HUES6 (cell line): ENCODE results near the gene HAUS6.
"Not testable (repeated sequence)": the region's sequence is repeated elsewhere in the genome, so short reads cannot be mapped to it uniquely, and the experiment has no call there.

Experiments
- H3K27ac ChIP-seq: 2 replicates; pipeline ENCODE4 v1.7.0; 2013; ENCODE audit warnings: low read depth, mild to moderate bottlenecking, low read length, inconsistent platforms
- H3K27me3 ChIP-seq: 2 replicates; pipeline ENCODE4 v1.6.1; 2013; ENCODE audit warnings: low read length; ENCODE audit not compliant: control insufficient read depth, insufficient read depth
- H3K36me3 ChIP-seq: 2 replicates; pipeline ENCODE4 v1.6.1; 2013; ENCODE audit warnings: low read length; ENCODE audit not compliant: control insufficient read depth, insufficient read depth
- H3K4me1 ChIP-seq: 2 replicates; pipeline ENCODE4 v1.6.1; 2013; ENCODE audit warnings: low read length; ENCODE audit not compliant: control insufficient read depth, insufficient read depth
- H3K4me3 ChIP-seq: 2 replicates; pipeline ENCODE4 v1.5.1; 2013; ENCODE audit warnings: low read depth, low read length
- H3K9ac ChIP-seq: one replicate; pipeline ENCODE4 v1.6.1; 2013; ENCODE audit warnings: mild to moderate bottlenecking, low read length
- H3K9me3 ChIP-seq: 2 replicates; pipeline ENCODE4 v1.6.1; 2013; ENCODE audit warnings: low read depth, low read length; ENCODE audit not compliant: control insufficient read depth, insufficient read depth

The HAUS6 gene

DNA sequence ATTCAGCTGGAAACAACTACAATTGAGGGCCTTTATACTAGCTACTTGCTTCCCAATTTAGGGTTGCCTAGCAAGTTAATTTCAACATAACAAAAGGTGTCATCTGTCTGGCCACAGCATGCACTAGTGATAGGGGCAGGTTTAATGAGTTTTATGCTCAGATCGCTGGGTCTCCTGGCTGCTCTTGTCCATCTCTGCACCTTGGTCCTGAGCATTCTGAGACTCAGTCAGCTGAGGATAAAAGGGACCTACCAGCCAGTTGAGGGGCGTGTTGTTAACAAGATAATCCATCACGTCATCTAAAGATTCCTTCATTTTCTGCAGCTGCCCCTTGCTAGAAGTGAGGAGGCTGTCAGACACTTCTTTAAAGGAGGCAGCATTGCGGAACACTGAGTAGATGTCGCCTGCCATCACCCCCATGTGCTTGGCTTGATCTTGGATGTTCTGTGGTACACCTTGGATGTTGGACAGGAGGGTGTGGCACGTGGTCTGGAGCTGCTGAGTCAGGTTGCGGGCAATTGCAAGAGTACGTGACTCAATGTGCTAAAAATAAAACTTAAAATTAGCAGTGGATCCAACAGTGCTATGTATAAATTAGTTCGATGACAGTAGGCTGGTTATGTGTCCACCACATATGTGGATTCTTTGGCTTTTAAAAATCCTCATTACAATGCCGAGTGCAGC is 13.5 kb upstream of the HAUS6 start:
- Histone ChIP-seq H3K36me3 (peaks cover 72% of the 10 kb centered on the region), H3K4me1 (no peaks in the 10 kb centered on the region), H3K27me3 (no peaks in the 10 kb centered on the region), H3K4me3 (no peak overlapping the region), H3K9ac (no peak overlapping the region), H3K9me3 (no peaks in the 10 kb centered on the region), H3K27ac (no peak overlapping the region)

DNA sequence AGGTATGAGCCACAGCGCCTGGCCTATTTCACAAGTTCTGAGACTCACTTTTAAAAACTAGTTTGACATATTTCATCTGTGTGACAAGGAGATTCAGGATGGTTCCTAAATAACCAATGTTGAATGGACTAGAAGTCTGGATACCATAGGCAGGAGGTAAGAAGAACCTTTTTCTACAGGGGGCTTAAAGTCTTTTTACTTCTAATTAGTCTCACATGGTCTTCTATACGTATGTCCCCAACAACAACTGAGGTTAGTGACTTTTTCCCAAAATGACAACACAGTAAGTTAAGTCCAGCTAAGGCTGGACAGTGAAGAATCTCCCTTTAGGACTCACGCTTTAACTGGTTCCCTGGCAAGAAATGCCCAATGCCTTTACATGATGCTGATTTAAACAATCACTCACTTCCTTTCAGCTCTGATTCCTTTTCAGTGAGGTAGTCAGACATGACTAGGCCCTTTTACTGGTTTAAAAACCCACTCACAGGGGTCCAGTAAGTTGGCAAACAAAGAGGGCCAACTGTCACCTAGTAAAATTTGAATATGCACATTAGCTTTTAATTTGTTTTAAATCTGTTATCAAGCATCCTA is 12.1 kb upstream of the HAUS6 start:
- no peaks in the 10 kb centered on the region for H3K4me1 ChIP-seq
- H3K9ac ChIP-seq = no peak overlapping the region
- no peaks in the 10 kb centered on the region for H3K9me3 ChIP-seq
- H3K36me3 ChIP-seq = peaks cover 57% of the 10 kb centered on the region
- H3K4me3 ChIP-seq = no peak overlapping the region
- no peak overlapping the region; the same call in 1 of the 2 replicates for H3K27ac ChIP-seq
- no peaks in the 10 kb centered on the region for H3K27me3 ChIP-seq

DNA sequence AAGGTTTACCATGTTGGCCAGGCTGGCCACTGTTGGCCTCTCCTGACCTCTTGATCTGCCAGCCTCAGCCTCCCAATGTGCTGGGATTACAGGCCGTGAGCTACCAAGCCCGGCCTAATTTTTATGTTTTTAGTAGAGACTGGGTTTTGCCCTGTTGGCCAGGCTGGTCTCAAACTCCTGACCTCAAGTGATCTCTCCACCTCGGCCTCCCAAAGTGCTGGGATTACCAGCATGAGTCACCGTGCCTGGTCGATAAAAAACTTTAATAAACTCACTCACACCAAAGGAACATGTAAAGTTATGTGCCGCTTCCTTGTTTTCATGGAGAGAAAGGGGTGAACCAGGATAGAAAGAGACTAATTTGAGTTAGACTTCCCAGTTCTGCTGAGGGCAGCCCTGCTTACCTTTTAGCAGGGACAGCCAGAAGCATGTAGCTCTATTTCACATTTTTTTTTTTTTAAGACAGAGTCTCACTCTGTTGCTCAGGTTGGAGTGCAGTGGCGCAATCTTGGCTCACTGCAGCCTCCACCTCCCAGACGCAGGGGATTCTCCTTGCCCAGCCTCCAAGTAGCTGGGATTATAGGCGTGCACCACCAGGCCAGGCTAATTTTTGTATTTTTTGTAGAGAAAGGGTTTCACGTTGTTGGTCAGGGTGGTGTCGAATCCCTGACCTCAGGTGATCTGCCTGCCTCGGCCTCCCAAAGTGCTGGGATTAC is 11.4 kb upstream of the HAUS6 start:
- Histone ChIP-seq H3K9me3 (no peaks in the 10 kb centered on the region), H3K36me3 (peaks cover 51% of the 10 kb centered on the region), H3K4me3 (no peak overlapping the region), H3K27me3 (no peaks in the 10 kb centered on the region), H3K27ac (no peak overlapping the region; the same call in 1 of the 2 replicates), H3K9ac (no peak overlapping the region), H3K4me1 (no peaks in the 10 kb centered on the region)

DNA sequence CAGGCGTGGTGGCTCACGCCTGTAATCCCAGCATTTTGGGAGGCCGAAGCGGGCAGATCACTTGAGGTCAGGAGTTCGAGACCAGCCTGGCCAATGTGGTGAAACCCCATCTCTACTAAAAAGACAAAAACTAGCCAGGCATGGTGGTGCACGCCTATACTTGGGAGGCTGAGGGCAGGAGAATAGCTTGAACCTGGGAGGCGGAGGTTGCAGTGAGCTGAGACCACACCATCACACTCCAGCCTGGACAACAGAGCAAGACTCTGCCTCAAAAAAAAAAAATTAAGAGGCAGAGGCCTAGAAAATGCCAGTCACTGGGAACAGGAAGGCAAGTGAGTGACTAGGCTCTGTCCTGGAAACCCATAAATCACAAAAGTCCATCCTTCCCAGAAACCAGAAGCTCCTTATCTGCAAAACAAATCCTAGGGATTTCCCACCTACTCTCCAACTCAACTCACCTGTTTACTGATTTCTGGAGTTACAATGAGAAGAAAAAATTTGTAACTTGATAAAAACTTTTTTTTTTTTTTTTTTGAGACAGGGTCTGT is 10.4 kb upstream of the HAUS6 start:
- H3K27ac ChIP-seq, H3K27me3 ChIP-seq, H3K9ac ChIP-seq, H3K4me1 ChIP-seq, H3K9me3 ChIP-seq, H3K4me3 ChIP-seq: not testable (repeated sequence)
- peaks cover 41% of the 10 kb centered on the region for H3K36me3 ChIP-seq

DNA sequence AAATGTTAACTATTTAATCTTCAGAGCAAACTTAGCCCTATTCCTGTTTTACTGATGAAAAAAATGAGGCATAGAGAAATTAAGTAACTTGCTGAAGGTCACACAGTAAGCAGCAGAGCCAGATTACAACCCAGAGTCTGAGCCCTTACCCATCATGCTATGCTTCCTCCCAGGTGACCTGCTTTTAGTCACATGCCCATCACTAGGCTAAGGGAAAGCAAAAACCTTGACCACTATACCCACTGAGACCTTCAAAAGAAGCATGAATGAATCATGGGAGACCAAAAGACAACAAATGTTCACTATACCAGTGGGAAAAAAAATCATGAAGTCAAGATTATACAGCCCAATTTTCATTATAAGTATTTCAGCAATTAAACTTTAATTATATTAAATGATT is 5.3 kb upstream of the HAUS6 start:
- H3K4me3 ChIP-seq = no peak overlapping the region
- no peaks in the 10 kb centered on the region for H3K36me3 ChIP-seq
- no peak overlapping the region for H3K9ac ChIP-seq
- H3K4me1 ChIP-seq = peaks cover under 1% of the 10 kb centered on the region; the same call in 1 of the 2 replicates
- no peaks in the 10 kb centered on the region for H3K9me3 ChIP-seq
- no peak overlapping the region for H3K27ac ChIP-seq
- H3K27me3 ChIP-seq = no peaks in the 10 kb centered on the region

DNA sequence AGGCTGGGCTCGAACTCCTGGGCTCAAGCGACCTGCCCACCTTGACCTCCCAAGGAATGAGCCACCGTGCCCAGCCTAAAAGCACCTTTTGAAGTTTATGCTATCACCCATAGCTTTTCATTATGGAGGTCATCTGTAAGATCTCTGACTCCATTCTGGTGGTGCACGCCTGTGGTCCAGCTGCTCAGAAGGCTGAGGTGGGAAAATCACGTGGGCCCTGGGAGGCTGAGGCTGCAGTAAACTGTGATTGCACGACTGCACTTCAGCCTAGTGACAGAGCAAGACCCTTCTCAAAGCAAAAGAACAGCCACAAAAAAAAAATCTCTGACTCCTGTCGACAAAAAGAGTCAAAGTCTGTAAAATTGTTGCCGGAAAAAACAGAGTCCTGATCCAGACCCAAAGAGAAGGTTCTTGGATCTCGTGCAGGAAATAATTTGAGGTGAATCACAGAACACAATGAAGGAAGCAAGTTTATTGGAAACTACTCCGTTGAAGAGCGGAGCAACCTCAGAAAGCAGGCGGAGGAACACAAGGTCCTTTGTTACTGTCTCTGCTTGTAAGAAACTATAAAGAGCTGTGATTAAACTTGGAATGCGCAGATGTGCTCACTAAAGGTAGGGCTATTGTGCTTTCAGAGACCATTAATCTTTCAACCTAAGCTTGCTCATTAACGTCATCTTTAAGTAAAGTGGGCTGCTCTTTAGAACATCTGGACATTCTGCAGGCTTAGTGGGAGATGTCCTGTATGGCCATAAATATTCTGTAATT is 2.0 kb upstream of the HAUS6 start:
- no peaks in the 10 kb centered on the region for H3K9me3 ChIP-seq
- peaks cover 14% of the 10 kb centered on the region for H3K36me3 ChIP-seq
- H3K9ac ChIP-seq = no peak overlapping the region
- H3K4me1 ChIP-seq = peaks cover 7% of the 10 kb centered on the region; the same call in 1 of the 2 replicates
- no peak overlapping the region for H3K4me3 ChIP-seq
- H3K27ac ChIP-seq = no peak overlapping the region
- no peaks in the 10 kb centered on the region for H3K27me3 ChIP-seq

DNA sequence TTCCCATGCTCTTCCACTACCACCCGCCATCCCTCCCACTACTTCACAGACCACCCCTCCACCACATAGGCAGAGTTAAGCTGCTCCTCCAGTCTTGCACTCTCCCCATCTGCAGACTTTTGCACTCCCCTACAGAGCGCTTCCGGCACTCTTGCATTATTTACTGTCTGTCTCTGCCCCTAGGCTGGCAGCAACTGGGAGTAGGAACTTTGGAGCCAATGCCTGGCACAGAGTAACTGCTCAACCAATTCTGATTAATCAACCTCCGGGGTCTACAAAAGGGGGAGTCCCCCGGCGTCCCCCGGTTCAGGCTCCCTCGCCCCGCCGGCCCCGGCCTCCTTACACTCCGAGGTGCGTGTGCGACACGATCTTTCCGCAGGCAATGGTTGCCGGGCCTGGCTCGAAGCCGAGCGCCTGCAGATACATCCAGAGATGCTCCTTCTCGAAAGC is 498 bp downstream of the HAUS6 start:
- H3K36me3 ChIP-seq = peaks cover 24% of the 10 kb centered on the region
- H3K4me3 ChIP-seq = peak overlapping the region; percentile 82
- peak overlapping the region; percentile 94 for H3K9ac ChIP-seq
- no peaks in the 10 kb centered on the region for H3K9me3 ChIP-seq
- H3K4me1 ChIP-seq = peaks cover 7% of the 10 kb centered on the region; the same call in 1 of the 2 replicates
- no peaks in the 10 kb centered on the region for H3K27me3 ChIP-seq
- H3K27ac ChIP-seq = peak overlapping the region; percentile 74; the same call in 1 of the 2 replicates

DNA sequence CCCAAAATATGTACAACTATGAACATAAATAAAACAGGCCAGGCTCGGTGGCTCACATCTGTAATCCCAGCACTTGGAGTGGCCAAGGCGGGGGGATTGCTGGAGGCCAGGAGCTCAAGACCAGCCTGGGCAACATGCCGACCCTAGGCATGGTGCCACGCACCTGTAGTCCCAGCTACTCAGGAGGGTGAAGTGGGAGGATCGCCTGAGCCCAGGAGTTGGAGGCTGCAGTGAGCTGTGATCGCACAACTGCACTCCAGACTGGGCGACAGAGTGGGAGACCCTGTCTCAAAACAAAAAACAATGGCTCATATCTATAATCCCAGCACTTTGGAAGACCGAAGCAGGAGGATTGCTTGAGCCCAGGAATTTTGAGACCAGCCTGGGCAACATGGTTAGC is 1.5 kb downstream of the HAUS6 start:
- Histone ChIP-seq H3K9me3 (no peaks in the 10 kb centered on the region), H3K27ac (no peak overlapping the region), H3K27me3 (no peaks in the 10 kb centered on the region), H3K4me1 (peaks cover 7% of the 10 kb centered on the region; the same call in 1 of the 2 replicates), H3K4me3 (peak overlapping the region; percentile 82), H3K9ac (no peak overlapping the region), H3K36me3 (peaks cover 30% of the 10 kb centered on the region)

DNA sequence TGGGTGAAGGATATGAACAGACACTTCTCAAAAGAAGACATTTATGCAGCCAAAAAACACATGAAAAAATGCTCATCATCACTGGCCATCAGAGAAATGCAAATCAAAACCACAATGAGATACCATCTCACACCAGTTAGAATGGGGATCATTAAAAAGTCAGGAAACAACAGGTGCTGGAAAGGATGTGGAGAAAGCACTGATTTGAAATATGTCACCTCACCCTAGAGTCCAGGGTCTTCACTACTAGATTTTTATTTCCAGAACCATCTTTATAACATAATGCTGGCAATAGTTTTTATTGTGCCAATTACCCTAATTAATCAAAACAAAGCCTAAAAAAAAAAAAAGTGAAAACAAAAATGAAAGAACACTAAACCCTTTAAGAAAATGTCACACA is 5.3 kb downstream of the HAUS6 start:
- not testable (repeated sequence) for H3K4me3 ChIP-seq, H3K27ac ChIP-seq, H3K27me3 ChIP-seq, H3K4me1 ChIP-seq, H3K9ac ChIP-seq, H3K9me3 ChIP-seq
- H3K36me3 ChIP-seq = peaks cover 67% of the 10 kb centered on the region

DNA sequence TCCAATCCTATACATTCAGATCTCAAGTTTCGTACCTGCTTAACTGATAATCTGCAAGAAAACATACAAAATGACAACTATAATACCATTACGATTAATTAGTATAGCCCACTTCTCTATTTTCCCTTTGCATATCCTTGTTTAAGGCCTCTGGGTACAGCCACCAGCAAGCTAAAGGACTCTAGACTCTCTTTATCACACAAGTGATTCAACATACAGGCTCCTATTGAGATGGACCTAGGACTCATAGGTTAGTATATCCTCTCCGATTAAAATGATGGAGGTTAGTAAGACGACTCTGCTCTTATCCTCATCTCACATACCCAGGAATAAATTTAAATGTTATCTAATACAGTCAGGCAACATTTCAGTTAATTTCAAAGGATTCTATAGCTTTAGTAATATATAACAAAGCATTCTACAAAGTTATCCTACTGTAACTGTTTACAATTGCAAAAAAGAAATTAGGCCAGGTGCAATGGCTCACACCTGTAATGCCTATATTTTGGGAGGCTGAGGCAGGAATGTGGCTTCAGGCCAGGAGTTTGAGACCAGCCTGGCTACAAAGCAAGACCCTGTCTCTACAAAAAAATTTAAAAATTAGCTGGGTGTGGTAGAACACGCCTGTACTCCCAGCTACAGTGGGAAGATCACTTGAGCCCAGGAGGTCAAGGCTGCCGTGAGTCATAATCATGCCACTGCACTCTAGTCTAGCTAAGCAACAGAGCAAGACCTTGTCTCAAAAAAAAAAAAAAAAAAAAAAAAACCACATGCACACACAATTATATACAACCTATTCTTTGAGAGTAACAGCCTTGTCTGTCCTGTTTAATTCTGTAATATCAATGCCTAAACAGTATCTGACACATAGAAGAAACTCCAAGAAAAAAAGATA is 15.4 kb downstream of the HAUS6 start:
- Histone ChIP-seq H3K4me3 (no peak overlapping the region), H3K9me3 (no peaks in the 10 kb centered on the region), H3K27me3 (no peaks in the 10 kb centered on the region), H3K27ac (no peak overlapping the region), H3K36me3 (peaks cover 96% of the 10 kb centered on the region), H3K9ac (no peak overlapping the region), H3K4me1 (no peaks in the 10 kb centered on the region)
